GM18498 (cell line): ENCODE measurements around the gene GMFB.

Experiments used
- ATAC-seq: cut with Tn5 transposase; IDR thresholded peaks from one replicate; pipeline ENCODE4 v1.9.1; 2021; ENCODE audit warnings: mild to moderate bottlenecking, moderate library complexity; ENCODE audit not compliant: unreplicated experiment

The GMFB gene

GRCh38 chr14:54435500-54435981 lies 53.2 kb downstream of the GMFB start:
- ATAC-seq = peak; percentile 46

DNA sequence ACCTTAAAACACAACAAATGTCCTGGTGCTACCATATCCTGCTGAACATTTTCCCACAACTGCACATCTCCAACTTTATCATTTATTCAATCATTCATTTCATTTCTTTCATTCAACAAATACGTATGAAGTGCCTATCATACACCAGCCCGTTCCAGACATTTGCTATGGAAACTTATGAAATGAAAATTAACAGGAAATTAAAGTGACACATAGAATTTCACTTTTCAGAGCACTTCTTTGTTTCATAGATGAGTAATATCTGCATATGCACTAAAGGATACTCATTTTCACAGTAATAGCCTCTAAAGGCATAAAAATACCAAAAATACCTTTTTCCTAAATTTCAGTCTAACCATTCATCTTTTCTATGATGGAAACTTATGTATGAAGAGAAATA lies 60.3 kb downstream of the GMFB start:
- ATAC-seq = no peak

DNA sequence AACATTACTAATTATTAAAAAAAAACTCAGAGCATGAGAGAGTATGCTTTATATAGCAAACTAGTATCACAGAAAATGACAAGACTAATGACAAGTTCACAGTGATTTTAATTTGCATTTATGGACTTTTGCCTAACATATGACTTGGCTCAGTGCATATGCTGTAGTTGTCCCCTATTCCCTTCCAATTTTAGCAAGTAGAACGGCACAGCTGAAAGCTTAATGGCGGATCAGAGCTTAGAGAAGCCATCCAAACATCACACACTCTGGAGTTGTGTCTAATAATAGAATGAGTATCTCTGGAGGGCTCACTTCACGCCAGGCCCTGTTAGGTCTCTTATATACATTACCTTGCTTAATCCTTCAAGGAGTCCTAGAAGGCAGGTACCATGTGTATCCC lies 60.9 kb downstream of the GMFB start:
- no peak for ATAC-seq

DNA sequence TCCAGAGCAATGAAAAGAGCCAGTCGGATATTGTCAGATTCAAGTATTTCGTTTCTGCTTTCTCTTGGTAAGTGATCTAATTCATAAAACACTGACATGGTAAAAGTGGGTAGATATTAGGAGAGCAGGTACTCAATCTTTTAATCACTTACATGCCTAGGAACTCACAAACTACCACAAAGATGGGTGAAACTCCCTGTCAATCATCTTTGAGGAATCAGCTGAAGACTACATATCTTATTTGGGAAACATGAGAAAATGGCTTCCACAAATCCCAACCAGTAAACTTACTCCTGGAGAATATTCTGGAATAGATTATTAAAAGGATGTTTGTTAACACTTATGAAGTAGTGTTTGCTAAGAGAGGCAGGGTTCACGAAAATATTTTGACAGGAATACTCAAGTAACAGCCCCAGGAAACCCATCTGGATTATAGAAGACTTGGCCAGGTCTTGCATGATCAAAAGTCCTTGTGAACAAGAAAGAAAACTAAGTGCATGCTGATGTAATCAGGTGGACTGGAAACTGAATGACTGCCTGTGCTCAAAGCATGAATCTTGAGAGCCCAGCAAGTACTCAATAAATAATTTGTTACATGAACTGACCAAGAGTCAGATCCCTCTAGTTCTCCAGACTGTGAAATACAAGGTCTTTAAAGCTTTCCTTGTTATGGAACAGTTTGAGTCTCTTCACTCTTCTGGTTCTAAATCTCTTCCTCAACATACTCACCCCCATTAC lies 63.1 kb downstream of the GMFB start:
- ATAC-seq = no peak

DNA sequence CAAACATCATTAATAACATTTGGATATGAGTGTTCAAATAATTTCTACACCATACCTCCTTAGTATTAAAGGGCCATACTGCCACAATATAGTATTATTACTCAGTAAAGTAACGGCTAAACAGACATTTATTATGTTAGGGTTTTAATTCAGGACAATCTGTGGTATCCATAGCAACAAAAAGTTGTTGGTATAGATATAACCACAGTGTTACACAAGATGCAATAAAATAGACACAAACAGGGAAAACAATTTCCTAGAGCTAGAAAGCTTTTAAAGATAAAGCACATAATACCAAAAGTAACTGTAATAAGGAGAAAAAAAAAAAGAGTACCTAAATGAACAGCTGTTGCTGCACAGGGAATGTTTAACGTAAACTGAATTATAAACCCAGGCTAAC lies 63.7 kb downstream of the GMFB start:
- ATAC-seq = no peak
